ENCODE results near the gene NLRP14. TPM values are rescaled to one million over a fixed set of nuclear protein-coding genes. Genes with fewer than 3 reads are reported as not detected.
A peak's percentile ranks its signal among the peaks of the same experiment; 100 is the strongest.

The NLRP14 gene
- total and polyA plus RNA-seq, 2 donors (not counting 1 experiment from before 2014, with no cell fraction given) = 0.04 to 0.07 TPM

DNA sequence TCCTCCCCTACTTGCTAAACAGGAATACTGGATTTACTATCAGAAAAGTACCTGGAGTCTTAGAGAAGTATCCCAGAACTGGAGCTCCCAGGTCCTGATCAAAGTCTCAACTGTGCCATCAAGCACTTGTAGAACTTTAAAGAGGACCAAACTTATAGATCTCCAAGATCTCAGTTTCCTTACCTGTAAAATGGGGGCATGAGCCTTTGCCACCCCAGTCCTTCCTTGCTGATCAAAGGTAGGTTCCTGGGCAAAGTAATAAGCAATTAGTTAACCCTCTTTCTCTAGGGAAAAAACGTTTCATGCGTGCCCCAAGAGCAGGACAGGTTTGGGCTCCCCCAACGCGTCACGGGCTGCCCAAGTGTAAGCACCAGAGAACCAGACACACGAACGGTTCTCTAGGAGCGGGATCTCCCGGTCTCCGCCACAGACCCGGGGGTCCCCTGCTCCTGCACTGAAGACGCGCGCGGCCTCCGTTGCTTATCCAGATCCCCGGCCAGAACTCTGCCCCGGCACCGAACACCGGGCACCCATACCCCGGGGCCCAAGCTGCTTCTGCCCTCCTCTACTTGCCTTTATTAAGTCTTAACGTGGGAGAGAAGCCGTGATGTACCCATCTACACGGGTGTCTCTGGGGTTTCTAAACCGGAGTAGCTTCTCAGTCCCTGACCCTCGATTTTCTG, 638 bp upstream of the NLRP14 start:
- Histone ChIP-seq H3K4me3 (ENCODE audit: control extremely low read depth in 1 of 5, extremely low read depth in 1 of 5, insufficient read depth in 1 of 5, low read depth in 2 of 5, low read length in 4 of 5) (peak overlapping the region in 2 of 5 experiments; percentile 16 to 21), H3K27me3 (replicated peaks in 1 of 4; ENCODE audit: control extremely low read depth in 1 of 4, control insufficient read depth in 3 of 4, insufficient read depth in 4 of 4, low read length in 3 of 4) (peaks cover 0 to 30% (median 19%) of the 10 kb centered on the region in 4 experiments), H3K9me3 (ENCODE audit: control extremely low read depth in 1 of 3, control insufficient read depth in 2 of 3, insufficient read depth in 1 of 3, low read length in 2 of 3) (peaks cover 0 to 5% (median 1%) of the 10 kb centered on the region in 3 donors), H4K20me1 (ENCODE audit: control insufficient read depth, insufficient read depth, low read length, poor library complexity, severe bottlenecking) (no peaks in the 10 kb centered on the region), H3K27ac (ENCODE audit: low read length in 2 of 2) (no peak overlapping the region), H3K4me2 (replicated peaks; ENCODE audit: low read depth, low read length, poor library complexity, severe bottlenecking) (peak overlapping the region; percentile 49), H3K79me2 (ENCODE audit: control insufficient read depth, insufficient read depth, low read length) (no peaks in the 10 kb centered on the region), H3K9ac (ENCODE audit: low read length) (no peak overlapping the region), H2AFZ (ENCODE audit: insufficient read depth, low read depth, low read length, poor library complexity, severe bottlenecking) (peak overlapping the region; percentile 52), H3K36me3 (replicated peaks in 1 of 2; ENCODE audit: control extremely low read depth in 1 of 2, control insufficient read depth in 1 of 2, extremely low read depth in 1 of 2, insufficient read depth in 2 of 2, low read length in 1 of 2) (no peaks in the 10 kb centered on the region), H3K4me1 (ENCODE audit: control insufficient read depth in 2 of 2, insufficient read depth in 2 of 2, low read length in 2 of 2) (peaks cover 4 to 12% of the 10 kb centered on the region in 2 donors)
- no peak for DNase-seq
- no peak for ATAC-seq (ENCODE audit: low read depth)
- no peak for TF ChIP-seq EZH2 (IDR thresholded peaks at IDR 0.05; ENCODE audit: borderline replicate concordance, insufficient read depth, low read depth, low read length, poor library complexity, severe bottlenecking)
- TF ChIP-seq, protein P1, sequence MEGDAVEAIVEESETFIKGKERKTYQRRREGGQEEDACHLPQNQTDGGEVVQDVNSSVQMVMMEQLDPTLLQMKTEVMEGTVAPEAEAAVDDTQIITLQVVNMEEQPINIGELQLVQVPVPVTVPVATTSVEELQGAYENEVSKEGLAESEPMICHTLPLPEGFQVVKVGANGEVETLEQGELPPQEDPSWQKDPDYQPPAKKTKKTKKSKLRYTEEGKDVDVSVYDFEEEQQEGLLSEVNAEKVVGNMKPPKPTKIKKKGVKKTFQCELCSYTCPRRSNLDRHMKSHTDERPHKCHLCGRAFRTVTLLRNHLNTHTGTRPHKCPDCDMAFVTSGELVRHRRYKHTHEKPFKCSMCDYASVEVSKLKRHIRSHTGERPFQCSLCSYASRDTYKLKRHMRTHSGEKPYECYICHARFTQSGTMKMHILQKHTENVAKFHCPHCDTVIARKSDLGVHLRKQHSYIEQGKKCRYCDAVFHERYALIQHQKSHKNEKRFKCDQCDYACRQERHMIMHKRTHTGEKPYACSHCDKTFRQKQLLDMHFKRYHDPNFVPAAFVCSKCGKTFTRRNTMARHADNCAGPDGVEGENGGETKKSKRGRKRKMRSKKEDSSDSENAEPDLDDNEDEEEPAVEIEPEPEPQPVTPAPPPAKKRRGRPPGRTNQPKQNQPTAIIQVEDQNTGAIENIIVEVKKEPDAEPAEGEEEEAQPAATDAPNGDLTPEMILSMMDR (IDR thresholded peaks at IDR 0.05) = no peak
- H3K9me3 Mint-ChIP-seq (ENCODE audit: insufficient read depth) = no peaks in the 10 kb centered on the region
- WGBS (ENCODE audit: insufficient coverage) = 7% methylated on average over 26 of the region's 26 CpGs
- intact Hi-C loops (cut with micrococcal nuclease) = no loop called here
- peaks cover 33% of the 10 kb centered on the region for H3K27me3 Mint-ChIP-seq
- H3K4me1 Mint-ChIP-seq = peaks cover 11% of the 10 kb centered on the region
- ChIA-PET CTCF (no interaction called here), POLR2A (no interaction called here)
- peak overlapping the region; percentile 73 for H3K4me3 Mint-ChIP-seq
- no peak overlapping the region for H3K27ac Mint-ChIP-seq

GRCh38 chr11:7021318-7021717, 1.0 kb downstream of the NLRP14 start:
- ATAC-seq (ENCODE audit: low read depth) = no peak
- Mint-ChIP-seq H3K27ac (no peak overlapping the region), H3K4me1 (peaks cover 11% of the 10 kb centered on the region), H3K9me3 (ENCODE audit: insufficient read depth) (no peaks in the 10 kb centered on the region), H3K4me3 (no peak overlapping the region), H3K27me3 (peaks cover 33% of the 10 kb centered on the region)
- CTCF ChIA-PET = no interaction called here
- no peaks in the 10 kb centered on the region for H3K79me2 ChIP-seq (ENCODE audit: control insufficient read depth, insufficient read depth, low read length)
- no peak overlapping the region for H3K9ac ChIP-seq (ENCODE audit: low read length)
- no peak overlapping the region for H2AFZ ChIP-seq (ENCODE audit: insufficient read depth, low read depth, low read length, poor library complexity, severe bottlenecking)
- H3K27ac ChIP-seq (ENCODE audit: low read length in 2 of 2) = no peak overlapping the region
- no CpG with 5 or more reads among the region's 5 CpGs for WGBS (ENCODE audit: insufficient coverage)
- H3K4me1 ChIP-seq (ENCODE audit: control insufficient read depth in 2 of 2, insufficient read depth in 2 of 2, low read length in 2 of 2) = peaks cover 4 to 12% of the 10 kb centered on the region in 2 donors
- peaks cover 0 to 5% (median 1%) of the 10 kb centered on the region in 3 donors for H3K9me3 ChIP-seq (ENCODE audit: control extremely low read depth in 1 of 3, control insufficient read depth in 2 of 3, insufficient read depth in 1 of 3, low read length in 2 of 3)
- no peak overlapping the region for H3K4me2 ChIP-seq (replicated peaks; ENCODE audit: low read depth, low read length, poor library complexity, severe bottlenecking)
- intact Hi-C loops (cut with micrococcal nuclease) = no loop called here
- H4K20me1 ChIP-seq (ENCODE audit: control insufficient read depth, insufficient read depth, low read length, poor library complexity, severe bottlenecking) = no peaks in the 10 kb centered on the region
- TF ChIP-seq, protein P1 (IDR thresholded peaks at IDR 0.05) = no peak
- no peak for TF ChIP-seq EZH2 (IDR thresholded peaks at IDR 0.05; ENCODE audit: borderline replicate concordance, insufficient read depth, low read depth, low read length, poor library complexity, severe bottlenecking)
- H3K4me3 ChIP-seq (ENCODE audit: control extremely low read depth in 1 of 5, extremely low read depth in 1 of 5, insufficient read depth in 1 of 5, low read depth in 2 of 5, low read length in 4 of 5) = no peak overlapping the region
- POLR2A ChIA-PET = no interaction called here
- no peaks in the 10 kb centered on the region for H3K36me3 ChIP-seq (replicated peaks in 1 of 2; ENCODE audit: control extremely low read depth in 1 of 2, control insufficient read depth in 1 of 2, extremely low read depth in 1 of 2, insufficient read depth in 2 of 2, low read length in 1 of 2)
- no peak for DNase-seq
- H3K27me3 ChIP-seq (replicated peaks in 1 of 4; ENCODE audit: control extremely low read depth in 1 of 4, control insufficient read depth in 3 of 4, insufficient read depth in 4 of 4, low read length in 3 of 4) = peaks cover 0 to 30% (median 19%) of the 10 kb centered on the region in 4 experiments

Data from B cell (primary cell).